ENCODE data around the gene HNRNPUL2. TPM values are rescaled to one million over a fixed set of nuclear protein-coding genes. Genes with fewer than 3 reads are reported as not detected.

HNRNPUL2 gene
- total RNA-seq (10 to 100 TPM; 41.4 to 53.1 TPM), polyA plus RNA-seq (10 to 100 TPM; 25.6 to 29.5 TPM)
- long read RNA-seq, donor 1, full-length matches to known transcripts, result 13 of 13 reads
- long read RNA-seq, donor 1, partial matches to known transcripts, result 0 of 13 reads
- long read RNA-seq, donor 1, other reads (novel, unspliced or antisense), result 0 of 13 reads
- long read RNA-seq, donor 2, full-length matches to known transcripts, result 1 of 1 reads
- long read RNA-seq, donor 2, partial matches to known transcripts, result 0 of 1 reads
- long read RNA-seq, donor 2, other reads (novel, unspliced or antisense), result 0 of 1 reads
- long read RNA-seq, donor 3, full-length matches to known transcripts, result 2 of 2 reads
- long read RNA-seq, donor 3, partial matches to known transcripts, result 0 of 2 reads
- long read RNA-seq, donor 3, other reads (novel, unspliced or antisense), result 0 of 2 reads
- long read RNA-seq, donor 4, full-length matches to known transcripts, result 2 of 40 reads
- long read RNA-seq, donor 4, partial matches to known transcripts, result 38 of 40 reads
- long read RNA-seq, donor 4, other reads (novel, unspliced or antisense), result 0 of 40 reads
- long read RNA-seq, donor 5, full-length matches to known transcripts, result 11 of 11 reads
- long read RNA-seq, donor 5, partial matches to known transcripts, result 0 of 11 reads
- long read RNA-seq, donor 5, other reads (novel, unspliced or antisense), result 0 of 11 reads

DNA sequence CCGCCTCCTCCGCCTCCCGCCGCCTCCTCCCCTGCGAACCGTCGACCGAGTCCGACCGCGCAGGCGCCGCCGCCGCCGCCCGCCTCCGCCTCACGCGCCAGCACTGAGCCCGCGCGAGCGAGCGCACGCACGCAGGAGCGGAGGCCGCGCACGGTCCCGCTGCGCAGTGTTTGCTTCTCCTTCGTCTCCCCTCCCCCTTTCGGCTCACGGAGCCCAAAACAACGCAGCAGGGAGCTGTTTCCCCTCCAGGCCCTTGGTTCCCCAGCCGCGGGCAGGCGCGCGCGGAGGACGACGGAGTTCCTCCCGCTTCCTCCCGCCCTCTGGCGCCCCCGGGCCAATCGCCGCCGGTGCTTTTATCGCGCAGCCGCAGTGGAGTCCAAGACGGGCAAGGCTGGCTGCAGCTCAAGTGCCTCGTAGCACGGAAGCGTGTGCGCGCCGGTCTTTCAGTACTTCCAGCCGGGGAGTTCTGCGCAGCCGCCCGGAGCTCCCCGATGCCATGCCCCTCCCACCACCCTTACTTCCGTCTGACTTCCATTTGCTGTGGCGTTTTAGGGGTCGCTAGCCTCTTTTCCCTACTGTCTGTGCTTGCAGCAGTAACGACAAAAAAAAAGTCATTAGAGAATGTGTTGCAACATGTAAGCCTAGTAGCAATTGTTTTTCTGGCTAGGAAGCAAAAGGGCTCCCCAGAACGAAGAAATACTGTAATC, at the start of gene HNRNPUL2:
Gene HNRNPUL2, minus strand, starts transcription at position 293 of the 707 bp plus-strand sequence. CDS start 301 bp downstream, outside the sequence.
- TF ChIP-seq, protein P1, sequence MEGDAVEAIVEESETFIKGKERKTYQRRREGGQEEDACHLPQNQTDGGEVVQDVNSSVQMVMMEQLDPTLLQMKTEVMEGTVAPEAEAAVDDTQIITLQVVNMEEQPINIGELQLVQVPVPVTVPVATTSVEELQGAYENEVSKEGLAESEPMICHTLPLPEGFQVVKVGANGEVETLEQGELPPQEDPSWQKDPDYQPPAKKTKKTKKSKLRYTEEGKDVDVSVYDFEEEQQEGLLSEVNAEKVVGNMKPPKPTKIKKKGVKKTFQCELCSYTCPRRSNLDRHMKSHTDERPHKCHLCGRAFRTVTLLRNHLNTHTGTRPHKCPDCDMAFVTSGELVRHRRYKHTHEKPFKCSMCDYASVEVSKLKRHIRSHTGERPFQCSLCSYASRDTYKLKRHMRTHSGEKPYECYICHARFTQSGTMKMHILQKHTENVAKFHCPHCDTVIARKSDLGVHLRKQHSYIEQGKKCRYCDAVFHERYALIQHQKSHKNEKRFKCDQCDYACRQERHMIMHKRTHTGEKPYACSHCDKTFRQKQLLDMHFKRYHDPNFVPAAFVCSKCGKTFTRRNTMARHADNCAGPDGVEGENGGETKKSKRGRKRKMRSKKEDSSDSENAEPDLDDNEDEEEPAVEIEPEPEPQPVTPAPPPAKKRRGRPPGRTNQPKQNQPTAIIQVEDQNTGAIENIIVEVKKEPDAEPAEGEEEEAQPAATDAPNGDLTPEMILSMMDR (IDR thresholded peaks at IDR 0.05; ENCODE audit: control extremely low read depth, extremely low read depth), result no peak
- peaks cover 0 to 35% (median 6%) of the 10 kb centered on the region in 5 donors for H3K4me1 ChIP-seq (ENCODE audit: control insufficient read depth in 5 of 5, insufficient read depth in 5 of 5, low read length in 5 of 5)

DNA sequence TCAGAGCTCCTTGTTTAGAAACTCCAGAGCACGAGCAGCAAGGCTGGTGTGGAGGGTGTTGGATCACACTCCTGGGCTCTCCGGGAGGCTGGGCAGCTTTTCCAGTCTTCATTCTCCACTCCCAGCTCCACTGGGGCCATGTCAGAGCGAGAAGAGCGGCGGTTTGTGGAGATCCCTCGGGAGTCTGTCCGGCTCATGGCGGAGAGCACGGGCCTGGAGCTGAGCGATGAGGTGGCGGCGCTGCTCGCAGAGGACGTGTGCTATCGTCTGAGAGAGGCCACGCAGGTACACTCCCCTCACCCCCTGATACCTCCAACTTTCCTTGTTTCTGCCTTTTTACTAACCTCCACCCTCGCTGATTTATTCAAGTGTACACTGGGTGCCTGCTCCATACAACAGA, 48.4 kb upstream of the HNRNPUL2 start:
- TF ChIP-seq, protein P1 (IDR thresholded peaks at IDR 0.05; ENCODE audit: control extremely low read depth, extremely low read depth), result no peak
- ATAC-seq (ENCODE audit: insufficient read depth, low FRiP score) (no peak), DNase-seq (no peak)
- H3K27me3 ChIP-seq (ENCODE audit: control insufficient read depth in 3 of 3, insufficient read depth in 3 of 3, low read length in 2 of 3), result no peaks in the 10 kb centered on the region
- H3K4me1 ChIP-seq (ENCODE audit: control insufficient read depth in 5 of 5, insufficient read depth in 5 of 5, low read length in 5 of 5), result peaks cover 0 to 8% (median 2%) of the 10 kb centered on the region in 5 donors
- H3K4me3 ChIP-seq, result no peak overlapping the region
- H3K9me3 ChIP-seq (ENCODE audit: control insufficient read depth in 4 of 4, insufficient read depth in 3 of 4, low read length in 3 of 4), result peaks cover 0 to 2% (median 0%) of the 10 kb centered on the region in 4 donors
- 94 to 96% methylated on average over 17 of the region's 17 CpGs for WGBS, 2 donors
- H3K9ac ChIP-seq (ENCODE audit: insufficient read depth in 1 of 2, low read length in 2 of 2), result no peak overlapping the region
- no peak overlapping the region for H3K27ac ChIP-seq (ENCODE audit: low read depth in 1 of 2, low read length in 1 of 2)
- peaks cover 0 to 31% (median 21%) of the 10 kb centered on the region in 4 donors for H3K36me3 ChIP-seq (ENCODE audit: control insufficient read depth in 4 of 4, insufficient read depth in 4 of 4, low read length in 4 of 4)

More for the DNA sequence above, at the start of gene HNRNPUL2:
- 0 to 1% methylated on average over 54 to 72 of the region's 72 CpGs for WGBS, 2 donors
- Histone ChIP-seq H3K27ac (ENCODE audit: low read depth in 1 of 2, low read length in 1 of 2) (peak within 1 kb of the TSS; percentile 97 to 99), H3K36me3 (ENCODE audit: control insufficient read depth in 4 of 4, insufficient read depth in 4 of 4, low read length in 4 of 4) (peaks cover 9 to 24% (median 16%) of the 10 kb centered on the region in 4 donors), H3K4me3 (peak within 1 kb of the TSS; percentile 98), H3K9ac (ENCODE audit: insufficient read depth in 1 of 2, low read length in 2 of 2) (peak within 1 kb of the TSS; percentile 85 to 99), H3K27me3 (ENCODE audit: control insufficient read depth in 3 of 3, insufficient read depth in 3 of 3, low read length in 2 of 3) (no peaks in the 10 kb centered on the region), H3K9me3 (ENCODE audit: control insufficient read depth in 4 of 4, insufficient read depth in 3 of 4, low read length in 3 of 4) (no peaks in the 10 kb centered on the region)
- DNase-seq, result peak; percentile 99 to 100 (median 100)
- peak; percentile 86 for ATAC-seq (ENCODE audit: insufficient read depth, low FRiP score)

DNA sequence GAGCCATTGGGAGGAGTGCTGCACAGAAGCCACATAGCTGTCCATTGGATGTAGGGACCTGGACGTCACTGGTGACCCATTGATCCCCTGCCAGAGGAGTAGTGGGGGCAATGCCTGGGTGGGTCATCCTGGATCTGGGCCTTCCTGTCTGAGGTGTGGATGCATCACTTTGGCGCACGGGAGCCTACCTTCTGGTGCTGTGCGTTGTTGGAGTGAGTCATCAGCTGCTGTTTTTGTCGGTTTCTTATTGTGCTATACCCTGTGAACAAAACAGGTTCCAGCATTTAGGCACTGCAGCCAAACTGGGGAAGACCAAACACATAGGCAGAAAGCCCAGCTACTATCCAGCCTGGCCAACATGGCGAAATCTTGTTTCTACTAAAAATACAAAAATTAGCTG, 47.1 kb upstream of the HNRNPUL2 start:
- WGBS, 2 donors, result 92 to 98% methylated on average over 6 of the region's 6 CpGs
- peaks cover 0 to 14% (median 3%) of the 10 kb centered on the region in 5 donors for H3K4me1 ChIP-seq (ENCODE audit: control insufficient read depth in 5 of 5, insufficient read depth in 5 of 5, low read length in 5 of 5)

More for the DNA sequence above, 47.1 kb upstream of the HNRNPUL2 start:
- Histone ChIP-seq H3K9ac (ENCODE audit: insufficient read depth in 1 of 2, low read length in 2 of 2) (no peak overlapping the region), H3K4me3 (no peak overlapping the region), H3K36me3 (ENCODE audit: control insufficient read depth in 4 of 4, insufficient read depth in 4 of 4, low read length in 4 of 4) (peaks cover 0 to 31% (median 21%) of the 10 kb centered on the region in 4 donors), H3K9me3 (ENCODE audit: control insufficient read depth in 4 of 4, insufficient read depth in 3 of 4, low read length in 3 of 4) (peaks cover 0 to 2% (median 0%) of the 10 kb centered on the region in 4 donors), H3K27me3 (ENCODE audit: control insufficient read depth in 3 of 3, insufficient read depth in 3 of 3, low read length in 2 of 3) (no peaks in the 10 kb centered on the region), H3K27ac (ENCODE audit: low read depth in 1 of 2, low read length in 1 of 2) (no peak overlapping the region)
- ATAC-seq (ENCODE audit: insufficient read depth, low FRiP score) (no peak), DNase-seq (no peak)
- TF ChIP-seq, protein P1 (IDR thresholded peaks at IDR 0.05; ENCODE audit: control extremely low read depth, extremely low read depth), result no peak
